Muscle of arm (tissue), 14 donors: ENCODE measurements around the gene ATAD3C. TPM values are rescaled to one million over a fixed set of nuclear protein-coding genes. Genes with fewer than 3 reads are reported as not detected.
"Not testable (repeated sequence)": the region's sequence is repeated elsewhere in the genome, so short reads cannot be mapped to it uniquely, and the experiment has no call there.

Source experiments
- DNase-seq: peaks from one replicate; pipeline ENCODE4 v3.0.0-alpha.2; 2013
- long read RNA-seq, 11 donors: transcript quantifications; one replicate each; lab custom pipeline, GENCODE V29; 2026
- polyA plus RNA-seq, 12 donors: library from polyadenylated mRNA; unstranded; fragments of 120-200 nt; gene quantifications; one replicate each; pipeline ENCODE4 v1.2.1, GENCODE V29; 2013; ENCODE audit not compliant: insufficient read length in 12 of 12

ATAD3C gene, protein sequence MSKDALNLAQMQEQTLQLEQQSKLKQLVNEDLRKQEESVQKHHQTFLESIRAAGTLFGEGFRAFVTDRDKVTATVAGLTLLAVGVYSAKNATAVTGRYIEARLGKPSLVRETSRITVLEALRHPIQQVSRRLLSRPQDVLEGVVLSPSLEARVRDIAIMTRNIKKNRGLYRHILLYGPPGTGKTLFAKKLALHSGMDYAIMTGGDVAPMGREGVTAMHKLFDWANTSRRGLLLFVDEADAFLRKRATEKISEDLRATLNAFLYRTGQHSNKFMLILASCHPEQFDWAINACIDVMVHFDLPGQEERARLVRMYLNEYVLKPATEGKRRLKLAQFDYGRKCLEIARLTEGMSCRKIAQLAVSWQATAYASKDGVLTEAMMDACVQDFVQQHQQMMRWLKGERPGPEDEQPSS
- 1 to 10 TPM in 1 of 12 donors, under 1 TPM in 9, not detected in 2; 0.33 to 2.8 (median 0.64) TPM for polyA plus RNA-seq
- long read RNA-seq, donor 1: 0 reads
- long read RNA-seq, donor 2: 0 reads
- long read RNA-seq, donor 3: 0 reads
- long read RNA-seq, donor 4: 0 reads
- long read RNA-seq, donor 5: 0 reads
- long read RNA-seq, donor 6: 0 reads
- long read RNA-seq, donor 7: 0 reads
- long read RNA-seq, donor 8: 0 reads
- long read RNA-seq, donor 9: 0 reads
- long read RNA-seq, donor 10: 0 reads
- long read RNA-seq, donor 11: 0 reads

DNA sequence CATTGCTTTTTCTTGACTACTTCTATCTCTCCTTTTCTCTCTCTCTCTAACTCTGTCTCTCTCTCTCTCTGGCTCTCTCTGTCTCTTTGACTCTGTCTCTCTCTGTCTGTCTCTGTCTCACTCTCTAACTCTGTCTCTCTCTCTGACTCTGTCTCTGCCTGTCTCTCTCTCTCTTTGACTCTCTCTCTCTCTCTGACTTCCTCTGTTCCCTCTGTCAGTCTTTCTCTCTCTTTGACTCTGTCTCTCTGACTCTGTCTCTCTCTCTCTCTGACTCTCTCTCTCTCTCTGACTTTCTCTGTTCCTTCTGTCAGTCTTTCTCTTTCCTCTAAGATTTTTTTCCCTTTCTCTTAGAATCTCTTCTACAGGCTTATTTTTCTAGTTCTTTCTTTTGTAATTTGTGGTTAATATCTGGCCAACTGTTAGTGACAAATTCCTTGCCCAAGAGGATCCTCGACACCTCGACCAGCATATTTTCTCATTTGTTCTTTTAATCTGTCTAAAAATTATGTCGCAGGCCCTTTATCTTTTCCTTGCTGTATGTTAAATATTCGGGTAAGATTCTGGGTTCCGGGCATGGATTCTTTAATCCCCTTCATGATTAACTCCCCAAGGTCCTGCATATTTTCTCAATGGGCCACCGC, at the start of gene ATAD3C:
Gene ATAD3C, plus strand, starts transcription at position 591 of the 641 bp plus-strand sequence. CDS start 995 bp downstream, outside the sequence.
- no peak for DNase-seq

DNA sequence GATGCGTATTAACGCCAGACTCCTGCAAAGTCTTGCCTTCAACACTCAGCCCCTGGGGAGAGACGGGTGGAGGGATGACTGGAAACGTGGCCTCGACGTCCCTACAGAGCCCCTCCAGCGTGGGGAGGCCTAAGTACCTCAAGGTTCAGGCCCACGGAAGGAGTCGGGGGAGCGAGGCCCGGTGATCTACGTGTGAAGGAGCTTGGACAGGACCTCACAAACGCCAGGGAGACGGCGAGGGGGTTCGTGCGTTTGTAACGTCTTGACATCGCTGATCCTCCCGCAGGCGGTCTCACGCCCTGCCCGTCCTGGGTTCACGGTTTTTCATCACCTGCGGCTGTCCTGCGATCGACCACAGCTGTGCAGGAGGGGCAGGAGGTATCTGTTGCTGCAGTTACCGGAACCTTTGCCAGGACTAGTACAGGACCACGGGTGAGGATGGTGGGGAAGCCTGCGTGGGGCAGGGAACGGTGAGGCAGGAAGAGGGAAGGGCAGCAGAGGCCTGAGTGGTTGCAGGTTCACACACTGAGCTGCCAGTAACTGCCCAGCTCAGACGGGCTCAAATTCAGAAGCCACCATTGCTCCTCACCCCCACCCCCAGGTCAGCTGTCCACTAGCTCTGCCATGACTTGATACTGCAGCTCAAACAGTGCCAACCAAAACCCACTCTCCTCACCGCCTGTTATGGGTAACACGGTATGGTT, 49.5 kb upstream of the ATAD3C start:
- DNase-seq: no peak

DNA sequence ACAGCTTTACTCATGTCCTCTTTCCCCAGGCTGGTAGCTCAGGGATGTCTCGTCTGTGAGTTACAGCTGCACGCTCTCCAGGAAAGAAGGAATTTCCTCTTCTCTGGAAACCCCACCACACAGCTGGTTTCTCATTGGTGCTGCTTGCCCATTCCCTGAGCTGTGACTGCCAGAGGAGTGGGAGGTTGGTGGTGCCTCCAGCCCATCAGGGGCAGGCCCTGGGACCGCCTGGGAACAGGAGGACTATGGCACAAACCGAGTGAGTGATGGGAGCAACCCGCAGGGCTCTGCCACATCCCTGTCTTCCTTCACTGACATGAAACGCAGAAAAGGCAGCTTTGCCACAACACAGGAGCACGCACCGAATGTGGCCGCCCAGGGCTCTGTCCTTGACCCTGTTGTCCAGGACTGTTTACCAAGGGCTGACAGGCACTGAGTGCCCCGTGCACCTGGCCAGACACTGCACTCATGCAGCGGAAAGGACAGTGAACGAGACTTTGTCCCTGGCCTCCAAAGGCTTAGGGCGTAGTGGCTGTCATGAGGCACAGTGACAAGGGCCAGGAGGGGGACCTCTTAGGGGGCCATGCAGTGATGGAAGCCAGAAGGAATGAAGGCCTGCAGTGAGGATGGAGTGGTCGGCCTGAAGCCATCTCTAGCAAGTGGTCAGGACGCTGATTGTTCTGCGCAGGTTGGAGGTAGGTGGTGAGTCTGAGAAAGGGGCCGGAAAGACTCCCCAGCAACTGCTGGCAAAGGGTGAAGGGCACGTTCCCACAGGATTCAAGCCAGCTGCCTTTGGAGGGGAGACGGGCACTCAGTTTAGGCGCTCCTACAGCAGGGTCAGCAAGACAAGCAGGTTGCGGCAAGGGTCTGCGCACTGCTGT, 48.7 kb upstream of the ATAD3C start:
- DNase-seq: no peak

DNA sequence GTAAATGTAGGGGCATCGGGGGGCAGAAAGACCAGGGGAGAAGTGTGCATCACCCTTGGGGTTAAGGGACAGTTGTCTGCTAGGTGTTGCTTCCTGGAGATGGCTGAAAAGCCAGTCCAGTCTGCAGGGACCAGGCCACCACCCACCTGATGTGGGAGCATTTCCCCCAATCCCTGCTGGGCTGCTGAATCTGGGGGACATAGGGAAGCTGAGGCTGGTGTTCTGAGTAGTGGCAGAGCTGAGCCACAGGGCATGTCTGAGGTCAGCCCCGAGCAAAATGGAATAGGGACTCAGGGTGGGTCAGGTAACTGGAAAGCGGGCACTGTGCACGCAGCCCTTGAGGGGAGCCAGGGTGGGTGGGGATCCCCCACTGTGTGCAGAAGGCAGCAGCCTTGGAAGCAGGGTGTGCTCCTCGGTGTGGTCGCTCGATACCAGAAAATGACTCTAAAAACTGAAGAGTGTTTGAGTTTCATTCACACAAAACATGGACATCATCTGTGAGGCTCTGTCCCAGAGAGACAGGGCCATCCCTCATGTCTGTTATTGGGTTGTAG, 48.0 kb upstream of the ATAD3C start:
- no peak for DNase-seq

DNA sequence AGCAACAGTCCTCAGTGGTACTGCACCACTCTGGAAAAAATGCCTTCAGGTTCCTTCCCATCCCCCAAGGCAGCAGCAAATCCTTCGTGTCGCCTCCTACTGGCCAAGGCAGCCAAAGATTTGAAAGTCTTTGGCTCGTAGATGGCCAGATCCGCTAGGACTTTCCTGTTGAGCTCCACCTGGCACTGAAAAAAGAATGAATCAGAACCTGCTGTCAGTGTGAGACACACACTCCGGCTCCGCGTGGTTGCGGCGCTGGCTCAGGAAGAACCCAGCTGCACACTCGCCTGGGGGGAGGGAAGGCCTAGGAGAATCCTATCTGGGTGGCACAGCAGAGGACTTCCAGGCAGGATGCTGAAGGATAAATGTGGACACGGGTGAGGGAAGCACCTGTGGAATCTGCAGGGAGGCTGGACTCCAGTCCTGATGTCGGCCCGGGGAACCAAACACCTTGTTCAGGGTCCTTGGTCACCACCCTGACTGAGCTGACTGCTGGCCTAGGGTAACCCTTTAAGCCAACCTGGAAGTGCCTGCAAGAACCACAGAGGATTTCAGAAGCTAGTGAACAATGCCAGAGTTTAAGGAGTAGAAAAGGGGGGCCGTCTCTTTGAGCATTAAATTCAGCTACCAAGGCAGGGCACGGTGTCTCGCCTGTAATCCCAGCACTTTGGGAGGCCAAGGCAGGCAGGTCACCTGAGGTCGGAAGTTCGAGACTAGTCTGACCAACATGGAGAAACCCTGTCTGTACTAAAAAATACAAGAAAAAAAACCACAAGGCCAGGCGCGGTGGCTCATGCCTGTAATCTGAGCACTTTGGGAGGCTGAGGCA, 47.2 kb upstream of the ATAD3C start:
- DNase-seq: no peak

DNA sequence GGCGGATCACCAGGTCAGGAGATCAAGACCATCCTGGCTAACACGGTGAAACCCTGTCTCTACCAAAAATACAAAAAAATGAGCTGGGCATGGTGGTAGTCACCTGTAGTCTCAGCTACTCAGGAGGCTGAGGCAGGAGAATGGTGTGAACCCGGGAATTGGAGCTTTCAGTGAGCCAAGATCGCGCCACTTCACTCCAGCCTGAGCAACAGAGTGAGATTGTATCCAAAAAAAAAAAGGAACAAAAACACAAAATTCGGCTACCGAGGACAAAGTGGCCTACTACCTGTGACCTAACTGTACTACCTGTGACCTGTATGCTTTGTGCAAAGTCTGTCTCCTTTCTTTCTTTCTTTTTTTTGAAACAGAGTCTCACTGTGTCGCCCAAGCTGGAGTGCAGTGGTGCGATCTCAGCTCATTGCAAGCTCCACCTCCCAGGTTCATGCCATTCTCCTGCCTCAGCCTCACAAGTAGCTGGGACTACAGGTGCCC, 46.5 kb upstream of the ATAD3C start:
- not testable (repeated sequence) for DNase-seq

DNA sequence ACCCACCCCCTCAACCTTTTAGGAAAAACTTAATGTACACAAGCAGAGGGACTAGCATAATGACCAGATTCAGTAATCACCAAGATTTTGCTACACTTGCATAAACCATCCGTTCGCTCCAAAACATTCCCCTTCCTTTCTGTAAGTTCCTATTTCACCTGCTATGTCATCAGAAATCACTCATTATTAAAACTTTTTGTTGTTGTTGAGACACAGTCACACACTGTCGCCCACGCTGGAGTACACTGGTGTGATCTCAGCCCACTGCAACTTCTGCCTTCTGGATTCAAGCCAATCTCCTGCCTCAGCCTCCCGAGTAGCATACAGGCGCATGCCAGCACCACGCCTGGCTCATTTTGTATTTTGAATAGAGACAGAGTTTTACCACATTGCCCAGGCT, 45.8 kb upstream of the ATAD3C start:
- no peak for DNase-seq

DNA sequence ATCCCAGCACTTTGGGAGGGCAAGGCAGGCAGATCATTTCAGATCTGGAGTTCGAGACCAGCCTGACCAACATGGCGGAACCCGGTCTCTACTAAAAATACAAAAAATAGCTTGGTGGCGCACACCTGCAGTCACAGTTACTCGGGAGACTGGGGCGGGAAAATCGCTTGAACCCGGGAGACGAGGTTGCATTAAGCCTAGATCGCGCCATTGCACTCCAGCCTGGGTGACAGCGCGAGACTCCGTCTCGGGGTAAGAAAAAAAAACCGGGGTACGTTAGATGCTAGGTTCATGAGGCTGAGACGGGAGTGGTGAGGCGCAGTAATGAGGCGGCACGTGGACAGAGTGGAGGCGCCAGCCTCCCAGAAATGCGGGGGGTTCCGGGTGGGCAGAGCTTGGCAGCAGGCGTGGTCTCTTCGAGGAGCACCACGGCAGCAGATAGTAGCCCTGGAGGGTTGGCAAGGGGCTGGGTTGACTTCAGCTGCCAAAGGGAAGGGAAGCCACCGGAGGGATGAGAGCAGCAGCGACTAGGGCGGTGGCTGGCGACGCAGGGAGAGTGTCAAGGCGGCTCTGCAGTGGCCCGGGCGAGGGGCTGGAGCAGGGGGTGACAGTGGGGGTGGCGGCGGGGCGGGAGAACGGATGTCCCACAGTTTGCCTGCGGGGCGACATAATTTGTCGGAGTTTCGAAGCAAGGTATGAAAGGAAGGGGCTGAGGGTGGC, 43.2 kb upstream of the ATAD3C start:
- DNase-seq: no peak

DNA sequence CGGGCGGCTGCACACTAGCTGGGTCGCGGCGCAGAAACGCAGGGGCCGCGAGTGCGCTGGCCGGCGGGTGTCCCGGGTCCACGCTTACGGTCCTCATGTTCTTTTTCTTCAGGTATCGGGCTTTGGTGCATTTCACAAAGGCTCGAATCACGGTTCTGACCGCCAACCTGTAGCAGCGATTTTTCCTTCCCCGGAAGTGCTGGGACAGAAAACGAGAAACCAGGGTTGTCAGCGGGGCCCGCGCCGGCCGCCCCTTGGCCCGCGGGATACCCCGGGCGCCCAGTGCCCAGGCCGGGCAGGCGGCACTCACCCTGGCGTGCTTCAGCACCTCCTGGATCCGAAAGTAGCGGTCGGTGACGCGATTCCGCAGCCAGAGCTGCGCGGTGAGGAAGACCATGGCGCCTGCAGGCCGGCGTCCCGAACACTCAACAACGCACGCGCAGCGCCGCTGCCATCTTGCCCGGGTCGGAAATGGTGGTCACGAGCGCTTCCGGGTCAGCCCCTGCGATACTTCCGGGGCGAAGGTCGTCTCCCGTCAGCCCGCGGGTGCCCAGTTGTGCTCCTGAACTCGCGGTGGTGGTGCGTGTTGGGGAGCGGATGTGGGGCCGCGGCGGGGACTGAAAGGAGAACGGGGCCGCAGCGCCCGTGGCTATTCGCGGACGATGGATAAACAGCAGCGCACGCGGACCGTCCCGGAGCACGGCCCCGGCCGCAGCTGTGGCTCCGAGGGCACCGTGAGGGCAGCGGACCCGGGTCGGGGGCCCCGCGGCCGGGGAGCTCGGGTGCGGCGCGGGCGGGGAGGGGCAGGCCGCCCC, 42.5 kb upstream of the ATAD3C start, which contains the start of gene MRPL20:
Gene MRPL20, minus strand, starts transcription at position 473 of the 815 bp plus-strand sequence. Its CDS starts 76 bp downstream, at position 397.
- peak; percentile 95 for DNase-seq

DNA sequence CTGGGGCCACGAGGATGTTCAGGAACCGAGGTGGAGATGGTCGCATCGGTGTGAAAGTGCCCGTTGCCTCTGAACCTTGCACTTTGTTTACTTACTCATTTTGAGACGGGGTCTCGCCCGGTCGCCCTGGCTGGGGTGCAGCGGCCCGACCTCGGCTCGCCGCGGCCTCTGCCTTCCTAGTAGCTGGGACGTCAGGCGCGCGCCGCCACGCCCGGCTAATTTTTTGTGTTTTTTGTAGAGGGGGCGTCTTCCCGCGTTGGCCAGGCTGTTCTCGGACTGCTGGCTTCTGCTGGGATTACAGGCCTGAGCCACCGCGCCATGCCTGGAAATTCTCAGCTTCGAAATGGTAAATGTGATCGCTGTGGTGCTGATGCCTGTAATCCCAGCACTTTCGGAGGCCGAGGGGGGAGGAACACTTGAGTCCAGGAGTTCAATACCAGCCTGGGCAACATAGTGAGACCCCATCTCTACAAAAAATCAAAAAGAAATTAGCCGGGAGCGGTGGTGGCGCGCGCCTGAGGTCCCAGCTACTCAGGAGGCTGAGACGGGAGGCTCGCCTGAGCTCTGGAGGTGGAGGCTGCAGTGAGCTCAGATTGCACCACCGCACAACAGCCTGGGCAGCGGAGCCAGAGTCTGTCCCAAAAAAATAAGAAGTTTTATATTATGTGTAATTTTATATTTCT, 41.7 kb upstream of the ATAD3C start:
- no peak for DNase-seq

DNA sequence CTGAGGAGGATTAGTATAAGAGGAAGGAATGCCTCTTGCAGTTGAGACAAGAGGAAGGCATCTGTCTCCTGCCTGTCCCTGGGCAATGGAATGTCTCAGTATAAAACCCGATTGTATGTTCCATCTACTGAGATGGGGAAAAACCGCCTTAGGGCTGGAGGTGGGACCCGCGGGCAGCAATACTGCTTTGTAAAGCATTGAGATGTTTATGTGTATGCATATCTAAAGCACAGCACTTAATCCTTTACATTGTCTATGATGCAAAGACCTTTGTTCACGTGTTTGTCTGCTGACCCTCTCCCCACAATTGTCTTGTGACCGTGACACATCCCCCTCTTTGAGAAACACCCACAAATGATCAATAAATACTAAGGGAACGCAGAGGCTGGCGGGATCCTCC, 39.3 kb upstream of the ATAD3C start:
- DNase-seq: not testable (repeated sequence)

DNA sequence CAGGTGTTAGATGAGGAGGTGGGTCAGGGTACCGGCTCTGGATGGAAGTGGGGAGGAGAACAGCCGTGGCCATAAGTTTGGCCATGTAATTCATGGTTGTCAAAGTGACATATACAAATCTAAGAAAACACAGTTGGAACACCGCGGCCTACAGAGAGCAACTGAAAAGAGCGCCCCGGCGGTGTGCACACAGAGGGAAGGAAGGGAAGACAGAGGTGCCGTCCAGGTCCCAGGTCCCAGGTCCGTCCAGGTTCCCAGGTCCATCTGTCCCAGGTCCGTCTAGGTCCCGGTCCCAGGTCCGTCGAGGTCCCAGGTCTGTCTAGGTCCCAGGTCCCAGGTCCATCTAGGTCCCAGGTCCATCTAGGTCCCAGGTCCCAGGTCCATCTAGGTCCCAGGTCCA, 37.9 kb upstream of the ATAD3C start:
- DNase-seq: no peak

DNA sequence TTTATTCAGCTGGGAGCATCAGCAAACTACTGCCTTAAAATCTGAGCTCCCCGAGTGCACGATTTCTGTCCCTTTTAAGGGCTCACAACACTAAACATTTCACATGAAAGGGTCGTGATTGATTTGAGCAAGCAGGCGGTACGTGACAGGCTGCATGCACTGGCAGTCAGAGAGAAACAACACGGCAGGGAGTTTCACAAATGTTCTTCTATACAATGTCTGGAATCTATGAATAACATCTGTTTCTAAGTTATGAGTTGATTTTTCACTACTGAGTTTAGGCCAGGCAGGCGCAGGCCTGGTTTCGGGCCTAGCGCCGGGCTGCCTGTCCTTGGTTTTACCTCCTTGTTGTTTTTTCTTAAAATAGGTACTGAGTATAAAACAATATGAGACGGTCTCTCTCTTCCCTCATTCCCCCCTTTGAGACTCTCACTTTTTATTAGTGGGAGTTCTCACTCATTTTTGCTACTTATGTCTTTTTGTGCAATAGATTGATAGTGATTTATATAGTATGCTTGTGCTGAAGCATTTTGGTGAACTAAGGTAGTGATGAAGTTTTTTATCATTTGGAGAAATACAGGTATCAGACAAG, 37.1 kb upstream of the ATAD3C start:
- DNase-seq: not testable (repeated sequence)

DNA sequence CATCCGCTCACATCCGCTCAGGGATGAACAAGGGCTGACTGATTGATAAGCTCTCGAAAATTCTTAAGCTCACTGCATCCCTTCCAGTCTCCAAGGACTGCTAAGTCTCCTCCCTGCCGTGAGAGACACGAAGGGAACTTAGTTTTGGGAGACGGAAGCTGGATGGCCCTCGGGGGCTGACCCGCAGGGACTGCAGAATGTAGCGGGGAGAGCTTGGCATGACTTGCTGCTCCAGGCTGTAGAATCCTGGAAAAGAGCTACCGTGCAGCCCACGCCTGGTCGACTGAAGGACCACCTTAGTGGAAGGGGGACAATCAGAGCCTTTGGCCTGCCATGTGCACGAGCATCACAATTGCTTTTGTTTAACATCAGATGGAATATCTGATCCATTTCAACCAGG, 33.7 kb upstream of the ATAD3C start:
- no peak for DNase-seq

DNA sequence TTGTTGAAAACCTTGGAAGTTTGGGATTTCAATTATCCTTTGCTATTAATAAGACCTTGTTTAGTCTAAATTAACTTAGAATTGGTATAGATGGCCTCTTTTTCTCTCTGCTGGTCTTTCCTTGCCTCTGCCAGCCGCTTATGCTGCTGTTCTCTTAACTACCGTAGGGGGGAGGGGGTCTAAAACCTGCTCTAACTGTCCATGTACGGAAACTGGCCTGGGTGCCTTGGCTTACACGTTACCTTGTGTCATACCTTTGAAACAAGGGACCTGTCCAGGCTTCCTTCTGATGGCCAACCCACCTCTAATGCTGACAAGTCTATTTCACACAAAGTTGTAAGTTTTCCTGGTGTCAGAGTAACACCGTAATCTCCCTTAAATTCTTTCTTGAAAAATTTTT, 32.1 kb upstream of the ATAD3C start:
- not testable (repeated sequence) for DNase-seq

DNA sequence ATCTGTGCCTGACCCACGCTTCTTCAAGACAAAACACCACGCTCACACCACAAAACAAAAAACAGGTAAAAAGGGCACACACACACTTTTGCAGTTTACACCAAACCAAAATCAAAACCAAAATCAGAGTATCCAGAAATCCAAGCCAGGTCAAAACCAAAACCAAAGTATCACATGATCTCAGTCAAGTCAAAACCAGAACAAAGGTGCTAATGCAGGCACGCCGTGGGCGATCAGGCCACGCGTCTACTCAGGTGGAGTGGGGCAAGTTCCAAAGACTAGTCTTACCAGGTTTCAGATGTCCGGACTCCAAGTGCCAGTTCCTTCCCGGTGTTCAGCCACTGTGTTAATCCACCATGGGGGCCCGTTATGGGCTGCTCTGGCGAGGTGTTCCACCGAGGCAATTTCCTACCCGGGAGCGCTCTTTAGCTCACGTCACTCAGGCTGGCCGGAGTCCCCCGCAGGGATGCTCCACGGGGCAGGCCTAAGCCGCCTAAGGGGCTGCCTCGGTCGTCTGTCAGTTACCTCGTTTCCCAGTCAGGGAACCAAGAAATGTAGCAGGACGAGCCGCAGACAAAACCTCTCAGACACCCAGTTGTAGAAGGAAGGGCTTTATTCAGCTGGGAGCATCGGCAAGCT, 31.5 kb upstream of the ATAD3C start:
- DNase-seq: not testable (repeated sequence)
